Urothelium cell line (cell line): ENCODE measurements around the gene CASZ1.
A peak's percentile ranks its signal among the peaks of the same experiment; 100 is the strongest.

ENCODE experiments used
- DNase-seq: peaks from one replicate; pipeline ENCODE4 v3.0.0; 2011; ENCODE audit warnings: low spot score, mixed read lengths
- FAIRE-seq: peaks from 2 replicates; lab custom pipeline; 2011; peaks lifted over from hg19 to GRCh38; lab: Jason Lieb, UNC

Gene CASZ1

GRCh38 chr1:10712568-10713362, 83.7 kb downstream of the CASZ1 start:
- FAIRE-seq (no peak), DNase-seq (no peak)

- no peak for DNase-seq
- no peak for FAIRE-seq
Measured at GRCh38 chr1:10710489-10710888, 86.0 kb downstream of the CASZ1 start.

GRCh38 chr1:10709646-10710045, 86.8 kb downstream of the CASZ1 start:
- FAIRE-seq (no peak), DNase-seq (no peak)

DNA sequence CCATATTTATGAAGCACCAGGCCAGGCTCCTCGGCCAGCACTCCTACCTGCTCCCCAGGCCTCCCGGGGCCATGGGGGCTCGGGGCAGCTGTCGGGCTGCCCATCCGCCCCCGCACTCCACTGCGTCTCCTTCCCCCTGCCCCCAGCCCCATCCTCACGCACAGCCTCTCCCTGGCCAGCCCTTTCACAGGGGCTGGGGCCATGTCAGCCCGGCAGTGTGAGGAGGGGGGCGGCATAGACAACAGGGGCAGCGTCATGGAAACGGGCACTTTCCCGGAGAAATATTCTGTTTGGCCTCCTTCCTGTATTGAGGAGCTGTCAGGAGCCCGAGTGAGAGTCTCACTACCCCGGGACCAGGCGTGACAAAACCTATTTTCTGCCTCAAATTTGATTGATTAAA, 87.3 kb downstream of the CASZ1 start:
- no peak for DNase-seq
- peak; percentile 17 for FAIRE-seq

DNA sequence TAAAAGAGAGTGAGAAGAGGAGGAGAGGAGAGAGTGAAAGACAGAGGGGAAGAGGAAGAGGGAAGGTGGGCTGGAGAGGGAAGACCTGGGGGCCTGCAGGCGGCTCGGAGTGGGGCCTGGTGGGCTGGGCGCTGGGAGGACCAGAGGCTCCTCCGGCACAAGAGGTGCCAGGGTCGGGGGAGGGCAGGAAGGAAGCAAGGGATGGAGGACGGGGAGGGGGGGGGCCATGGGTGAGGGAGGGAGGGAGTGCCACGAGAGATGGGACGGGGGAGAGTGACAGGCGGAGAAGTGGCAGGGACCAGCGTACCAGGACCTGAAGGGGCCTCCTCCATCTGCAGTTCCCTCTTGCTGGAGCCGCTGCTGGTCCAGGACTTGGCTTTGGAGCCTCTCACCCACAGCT, 87.7 kb downstream of the CASZ1 start:
- FAIRE-seq: no peak
- DNase-seq: no peak

- FAIRE-seq (no peak), DNase-seq (no peak)
Measured at GRCh38 chr1:10707208-10707607, 89.2 kb downstream of the CASZ1 start.

DNA sequence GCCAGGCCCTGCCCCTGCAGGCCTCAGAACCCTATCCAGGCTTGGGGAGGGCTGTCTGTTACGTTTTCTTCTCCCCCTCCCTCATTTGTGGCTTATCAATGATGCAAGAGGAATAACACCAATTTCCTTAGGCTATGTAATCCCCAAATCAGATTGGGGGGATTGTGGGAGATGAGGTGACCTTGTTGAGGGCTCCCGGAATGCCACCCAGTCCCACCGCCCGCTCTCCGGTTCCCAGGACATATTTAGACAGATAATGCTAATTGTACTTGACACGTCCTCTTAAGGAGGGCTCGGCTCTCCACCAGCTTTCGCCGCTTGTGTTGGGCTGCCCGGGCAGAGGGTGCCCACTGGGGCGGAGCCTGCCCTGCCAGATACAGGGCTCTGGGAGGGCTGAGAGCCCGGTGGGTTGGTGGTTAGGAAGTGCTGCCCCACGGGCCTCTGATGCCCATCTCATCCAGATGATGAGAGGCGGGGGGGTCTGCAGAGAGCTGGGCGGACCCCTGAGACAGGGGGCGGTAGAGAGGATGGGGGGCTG, 90.0 kb downstream of the CASZ1 start:
- FAIRE-seq: no peak

GRCh38 chr1:10705953-10706352, 90.5 kb downstream of the CASZ1 start:
- FAIRE-seq: no peak
- DNase-seq: no peak

More for the DNA sequence above, 90.0 kb downstream of the CASZ1 start:
- no peak for DNase-seq

DNA sequence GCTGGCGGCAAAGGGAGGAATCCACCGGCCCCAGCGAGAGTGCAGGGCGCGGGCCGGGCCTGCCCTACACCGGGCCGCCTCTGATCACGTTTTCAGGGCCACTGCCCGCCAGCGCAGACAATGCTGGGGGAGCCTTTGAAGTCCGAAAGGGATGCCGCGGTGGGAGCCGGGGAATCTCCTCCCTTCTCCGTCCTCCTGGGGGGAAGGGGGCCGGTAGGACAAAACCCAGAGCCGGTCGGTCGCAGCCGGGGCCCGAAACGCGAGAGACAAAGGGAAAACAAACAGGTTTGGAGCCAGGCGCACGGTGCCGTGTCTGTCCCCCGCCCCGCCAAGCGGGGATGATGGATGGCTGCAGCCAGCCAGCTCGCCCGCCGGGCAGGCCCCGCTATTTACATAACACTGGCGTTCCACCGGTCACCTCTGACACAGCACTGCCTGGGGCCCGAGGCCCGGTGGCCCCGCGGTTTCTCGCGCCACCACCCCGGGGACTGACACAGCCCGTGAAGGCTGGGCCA, 92.0 kb downstream of the CASZ1 start:
- FAIRE-seq (no peak), DNase-seq (no peak)

DNA sequence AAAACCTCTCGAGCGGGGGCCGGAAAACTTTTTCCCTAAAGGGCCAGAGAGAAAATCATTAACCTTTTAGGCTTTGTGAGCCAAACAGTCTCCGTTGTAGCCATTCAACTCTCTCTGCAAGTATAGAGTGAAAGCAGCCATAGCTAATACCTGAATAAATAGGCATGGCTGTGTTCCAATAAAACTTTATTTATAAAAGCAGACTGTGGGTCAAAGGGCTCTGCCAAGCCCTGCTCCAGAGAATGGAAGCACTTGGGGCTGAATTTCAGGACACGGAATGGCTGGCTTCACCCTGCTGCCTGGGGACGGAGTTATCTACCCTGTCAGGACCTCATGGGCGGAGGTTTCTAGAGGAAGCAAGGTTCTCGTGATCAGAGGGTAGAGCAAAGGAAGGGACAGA, 92.7 kb downstream of the CASZ1 start:
- FAIRE-seq (no peak), DNase-seq (no peak)

GRCh38 chr1:10701145-10701544, 95.3 kb downstream of the CASZ1 start:
- FAIRE-seq (no peak), DNase-seq (no peak)

DNA sequence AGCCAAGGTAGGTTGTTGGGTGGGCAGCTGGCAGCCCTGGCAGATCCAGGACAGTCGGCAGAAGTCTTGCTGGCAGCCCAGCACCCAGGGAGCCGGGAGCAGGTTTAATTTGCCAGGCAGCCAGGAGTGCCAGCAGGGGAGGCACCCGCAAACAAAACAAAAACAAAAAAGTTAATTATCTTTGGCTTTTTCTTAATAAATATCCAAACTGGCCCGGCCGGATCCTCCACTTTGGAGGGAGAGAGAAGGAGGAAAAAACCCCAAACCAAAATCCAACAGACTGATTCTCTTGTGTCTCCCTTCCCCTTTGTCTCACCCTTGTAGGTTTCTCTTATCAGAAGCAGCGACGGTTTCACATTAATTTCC, 97.0 kb downstream of the CASZ1 start:
- no peak for DNase-seq
- no peak for FAIRE-seq

DNA sequence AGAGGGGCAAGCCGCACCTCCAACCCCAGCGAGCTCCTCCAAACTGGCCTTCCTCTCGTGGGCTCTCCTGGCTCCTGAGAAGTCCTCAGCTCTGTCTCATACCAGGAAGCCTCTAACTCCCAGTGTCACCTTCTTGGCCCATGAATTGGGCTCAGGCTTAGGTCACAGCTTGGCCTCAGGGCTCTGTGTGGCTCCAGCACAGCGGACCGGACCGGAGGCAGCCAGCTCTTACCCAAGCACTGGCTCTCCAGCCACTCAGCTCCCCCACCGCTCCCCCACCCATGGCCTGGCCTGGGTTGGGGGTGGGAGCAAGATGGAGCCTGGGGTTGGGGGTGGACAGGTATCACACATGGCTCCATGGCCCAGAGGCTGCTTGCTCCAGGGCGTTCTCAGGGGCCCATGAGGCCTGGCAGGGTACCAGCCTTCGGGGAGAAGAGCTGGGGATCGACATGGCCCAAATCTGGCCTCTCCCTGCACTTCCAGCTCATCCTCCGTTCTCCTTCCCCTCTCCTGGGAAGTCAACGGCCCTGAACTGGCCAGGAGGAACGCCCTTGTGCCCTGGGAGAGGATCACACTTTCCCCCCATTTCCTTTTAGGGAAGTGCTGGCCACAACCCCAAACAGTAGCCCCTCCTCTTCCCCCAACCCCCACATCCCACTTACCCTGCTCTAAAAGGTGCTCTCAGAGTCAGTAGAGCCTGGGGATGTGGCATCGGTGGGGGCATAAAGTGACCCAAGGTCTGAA, 97.5 kb downstream of the CASZ1 start:
- DNase-seq: no peak
- no peak for FAIRE-seq

GRCh38 chr1:10697621-10698160, 98.8 kb downstream of the CASZ1 start:
- no peak for DNase-seq
- FAIRE-seq: peak; percentile 35

DNA sequence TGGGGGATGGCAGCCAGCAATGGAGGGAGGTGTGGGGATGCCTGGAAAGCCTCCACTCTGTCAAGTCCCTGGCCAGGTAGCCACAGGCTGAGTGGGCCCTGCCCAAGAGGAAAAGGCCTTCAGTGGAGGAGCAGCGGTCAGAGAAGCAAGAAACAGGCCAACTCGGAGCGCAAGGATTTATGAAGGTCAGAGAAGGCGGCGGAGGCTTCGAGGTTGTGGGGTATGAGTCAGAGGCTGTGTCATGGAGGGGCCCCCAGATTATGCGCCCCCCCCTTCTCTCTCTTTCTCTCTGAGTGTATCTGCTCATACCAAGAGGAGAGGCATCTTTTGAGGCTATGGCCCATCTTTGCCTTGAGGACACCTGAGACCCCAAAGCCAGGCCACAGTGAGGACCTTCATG, 99.5 kb downstream of the CASZ1 start:
- no peak for DNase-seq
- FAIRE-seq: no peak

GRCh38 chr1:10694633-10695627, 101.5 kb downstream of the CASZ1 start:
- DNase-seq: peak; percentile 99
- peak; percentile 30 for FAIRE-seq

DNA sequence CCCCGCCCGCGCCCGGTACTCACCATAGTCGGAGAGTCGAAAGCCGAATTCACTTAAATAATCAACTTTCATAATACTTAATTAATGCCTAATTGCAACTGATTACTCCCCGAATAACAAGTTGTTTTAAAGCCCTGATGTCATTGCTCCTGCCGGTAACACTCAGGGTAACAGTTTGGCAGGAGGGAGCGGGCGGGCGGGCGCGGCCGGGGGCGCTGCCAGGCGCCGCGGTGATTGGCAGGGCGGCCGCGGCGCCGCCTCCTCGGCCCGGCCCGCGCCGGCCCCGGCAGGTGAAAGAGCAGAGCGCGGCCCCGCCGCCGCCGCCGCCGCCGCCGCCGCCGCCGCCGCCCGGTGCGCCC, 102.2 kb downstream of the CASZ1 start:
- DNase-seq (no peak), FAIRE-seq (no peak)

- FAIRE-seq: no peak
- peak; percentile 37 for DNase-seq
Measured at GRCh38 chr1:10693497-10694273, 102.8 kb downstream of the CASZ1 start.

GRCh38 chr1:10693152-10693496, 103.3 kb downstream of the CASZ1 start:
- FAIRE-seq (no peak), DNase-seq (no peak)
